GM19455 (cell line): ENCODE data around the gene ENTHD1.

ENCODE experiments used
- ATAC-seq: cut with Tn5 transposase; IDR thresholded peaks from one replicate; pipeline ENCODE4 v1.9.1; 2021; ENCODE audit not compliant: unreplicated experiment

Gene ENTHD1

DNA sequence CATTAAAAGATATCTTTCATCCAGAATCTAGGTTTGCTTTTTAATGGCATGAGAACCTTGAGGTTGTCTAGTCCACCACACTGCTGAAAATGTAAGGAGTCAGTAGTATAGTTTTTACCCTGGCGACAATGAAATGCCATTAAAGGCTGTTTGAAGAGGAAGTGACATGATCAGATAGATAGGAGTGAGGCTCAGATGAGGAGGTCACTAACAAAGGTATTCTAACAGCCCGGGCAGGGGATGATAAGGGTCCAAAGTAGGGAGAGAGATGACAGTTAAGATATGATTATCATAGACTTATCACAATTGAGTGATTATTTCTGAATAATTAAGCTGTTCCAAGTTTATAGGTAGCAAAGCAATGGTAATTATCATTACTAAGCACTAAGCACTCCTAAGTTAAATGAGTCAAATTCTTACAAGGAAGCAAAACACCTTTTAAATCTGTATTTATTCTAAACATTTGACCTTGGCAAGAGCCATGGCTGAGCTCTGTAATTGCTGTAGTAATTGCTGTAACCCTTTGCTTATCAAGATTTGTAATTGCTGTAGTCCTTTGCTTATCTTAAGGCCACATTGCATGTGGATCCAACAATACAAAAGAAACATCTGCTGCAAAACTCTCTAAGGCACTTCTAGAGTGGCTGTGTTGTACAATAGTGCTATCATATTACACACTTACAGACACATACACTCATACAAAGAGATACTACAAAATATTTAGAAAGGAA is 92.6 kb downstream of the ENTHD1 start:
- ATAC-seq, result no peak

DNA sequence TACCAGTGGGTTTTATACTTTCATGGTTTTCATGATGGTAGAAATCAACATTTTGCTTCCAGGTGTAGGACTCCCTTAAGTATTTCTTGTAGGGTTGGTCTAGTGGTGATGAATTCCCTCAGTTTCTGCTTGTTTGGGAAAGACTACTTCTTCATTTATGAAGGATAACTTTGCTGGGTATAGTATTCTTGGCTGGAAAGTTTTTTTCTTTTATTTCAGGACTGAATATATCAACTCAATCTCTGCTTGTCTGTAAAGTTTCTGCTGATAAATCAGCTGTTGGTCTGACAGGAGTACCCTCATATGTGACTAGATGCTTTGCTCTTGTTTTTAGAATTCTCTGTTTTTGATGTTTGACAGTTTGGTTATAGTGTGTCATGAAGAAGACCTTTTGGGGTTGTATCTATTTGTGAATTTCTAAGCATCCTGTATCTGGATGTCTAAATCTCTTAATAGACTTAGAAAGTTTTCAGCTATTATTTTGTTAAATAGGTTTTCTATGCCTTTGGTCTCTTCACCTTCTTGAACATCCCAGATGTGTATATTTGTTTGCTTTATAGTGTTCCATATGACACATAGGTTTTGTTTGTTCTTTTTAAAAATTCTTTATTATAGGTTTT is 95.9 kb downstream of the ENTHD1 start:
- ATAC-seq, result no peak

- no peak for ATAC-seq
Observed at GRCh38 chr22:39789788-39790187, 103.8 kb downstream of the ENTHD1 start.

DNA sequence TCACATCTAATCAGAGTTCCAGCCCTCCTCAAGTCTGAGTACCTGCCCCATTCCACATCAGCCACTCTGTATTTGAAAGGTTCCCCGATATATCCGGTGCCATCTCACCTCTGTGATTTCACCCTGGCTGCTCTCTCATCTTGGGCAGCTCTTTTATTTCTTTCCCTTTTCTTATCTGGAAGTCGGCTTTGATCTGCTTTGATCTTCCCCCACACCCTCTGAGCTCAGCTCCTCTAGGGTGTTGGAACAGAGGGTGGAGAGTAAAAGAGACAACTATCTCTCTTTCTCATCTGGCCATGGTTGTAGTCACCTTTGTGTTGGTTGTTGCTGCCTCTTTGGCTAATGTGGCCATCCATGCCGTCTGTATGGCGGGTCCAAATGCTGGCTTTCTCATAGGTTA is 108.3 kb downstream of the ENTHD1 start:
- no peak for ATAC-seq

DNA sequence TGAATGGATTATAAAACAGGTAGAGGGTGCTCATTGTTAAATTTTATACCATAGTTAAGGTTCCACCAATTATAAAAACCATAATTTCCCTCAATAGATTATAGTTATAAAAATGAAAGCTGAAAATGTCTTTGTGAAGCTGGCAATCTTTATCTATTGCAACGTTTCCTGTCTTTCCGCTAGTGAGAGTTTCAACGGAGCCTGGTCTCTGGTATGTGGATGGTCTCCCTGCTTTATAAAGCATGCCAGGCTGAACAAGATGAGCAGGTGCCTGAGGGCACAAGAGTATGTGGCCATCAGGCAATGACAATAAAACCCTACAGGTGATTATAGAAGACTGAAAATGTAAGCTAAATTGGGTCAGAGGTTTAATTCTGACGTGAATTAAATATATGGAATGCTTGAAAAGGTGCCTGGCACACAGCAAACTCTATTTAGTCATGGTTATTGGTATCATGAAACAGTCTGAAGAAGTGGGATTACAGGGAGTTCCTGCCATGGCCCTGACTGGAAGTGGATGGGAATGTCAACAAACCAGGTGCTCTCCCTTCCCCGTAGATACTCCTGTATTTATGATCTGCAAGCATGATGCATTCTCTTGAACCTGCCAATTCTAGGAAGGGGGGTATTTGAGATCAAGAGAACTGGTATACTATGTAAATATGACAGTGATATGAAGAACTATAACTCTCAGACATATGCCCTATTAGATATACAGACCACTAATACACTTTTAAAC is 115.7 kb downstream of the ENTHD1 start:
- no peak for ATAC-seq

DNA sequence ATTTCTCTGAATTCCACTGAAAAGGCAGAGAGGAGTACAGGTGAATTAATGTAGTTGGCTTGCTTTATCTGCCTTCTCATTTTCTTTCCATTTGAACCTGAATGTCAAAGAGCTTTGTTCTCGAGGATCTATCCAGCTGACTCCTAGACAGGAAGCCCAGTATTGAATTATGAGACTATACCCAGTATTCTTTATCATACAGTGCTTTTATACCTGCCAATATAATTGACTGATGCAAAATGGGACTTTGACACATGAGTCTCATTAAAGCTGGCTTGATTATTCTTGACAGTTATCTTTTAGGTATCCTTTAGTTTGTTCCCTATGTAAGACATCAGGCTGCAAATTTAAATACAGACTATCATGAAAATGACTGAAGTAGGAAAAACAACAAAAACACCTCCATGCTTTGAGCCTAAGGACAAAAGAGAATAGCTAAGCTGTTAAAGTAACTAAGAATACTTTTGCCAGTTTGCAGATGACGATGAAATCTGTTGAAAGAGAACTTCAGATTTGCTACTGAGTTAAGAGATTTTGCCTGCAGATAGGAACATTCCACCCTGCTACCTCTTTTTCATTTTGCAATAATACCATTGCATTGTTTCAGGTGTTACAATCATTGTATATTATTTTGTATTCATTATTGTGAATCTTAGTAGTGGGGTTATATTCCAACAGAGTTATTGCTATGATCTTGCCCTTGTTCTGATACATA is 117.1 kb downstream of the ENTHD1 start:
- ATAC-seq, result no peak

DNA sequence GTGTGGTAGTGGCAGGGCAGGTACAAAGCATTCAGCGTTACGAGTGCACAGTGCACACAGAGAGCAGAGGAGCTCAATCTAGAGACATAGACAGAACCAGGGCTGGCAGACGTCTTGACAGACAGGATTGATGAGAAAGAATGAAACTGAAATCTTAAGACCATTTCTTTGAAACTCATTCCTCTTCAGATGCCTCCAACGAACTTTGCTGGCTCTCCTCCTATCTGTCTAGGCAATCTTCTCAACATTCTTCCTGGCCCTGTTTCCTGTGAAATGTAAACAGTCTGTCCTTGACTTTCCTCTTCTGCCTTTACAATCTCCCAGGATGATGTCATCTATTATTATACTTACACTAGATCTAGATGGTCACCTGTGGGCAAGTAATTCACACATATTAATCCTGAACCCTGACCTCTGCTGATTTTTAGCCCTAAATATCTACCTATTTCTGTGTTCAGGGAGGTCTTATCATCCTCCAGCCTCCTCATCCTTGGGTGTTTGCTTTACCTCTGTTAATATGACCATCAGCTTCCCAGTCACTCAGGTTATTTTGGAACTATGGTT is 119.5 kb downstream of the ENTHD1 start:
- no peak for ATAC-seq

GRCh38 chr22:39773503-39773902 is 120.1 kb downstream of the ENTHD1 start:
- ATAC-seq, result no peak

DNA sequence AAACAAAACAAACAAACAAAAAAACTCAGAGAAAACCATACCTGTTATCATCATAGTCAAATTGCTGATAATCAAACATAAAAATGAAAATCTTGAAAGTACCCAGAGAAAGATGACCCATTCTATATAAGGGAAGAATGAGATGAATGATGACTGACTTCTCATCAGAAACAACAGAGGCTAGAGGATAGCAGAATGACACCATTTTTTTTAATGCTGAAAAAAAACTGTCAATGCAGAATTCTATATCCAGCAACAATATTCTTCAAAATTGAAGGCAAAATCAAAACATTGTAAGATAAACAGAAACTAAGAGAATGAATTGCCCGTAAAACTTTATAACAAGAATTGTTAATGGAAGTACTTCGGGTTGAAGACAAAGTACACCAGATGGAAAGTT is 122.1 kb downstream of the ENTHD1 start:
- no peak for ATAC-seq

DNA sequence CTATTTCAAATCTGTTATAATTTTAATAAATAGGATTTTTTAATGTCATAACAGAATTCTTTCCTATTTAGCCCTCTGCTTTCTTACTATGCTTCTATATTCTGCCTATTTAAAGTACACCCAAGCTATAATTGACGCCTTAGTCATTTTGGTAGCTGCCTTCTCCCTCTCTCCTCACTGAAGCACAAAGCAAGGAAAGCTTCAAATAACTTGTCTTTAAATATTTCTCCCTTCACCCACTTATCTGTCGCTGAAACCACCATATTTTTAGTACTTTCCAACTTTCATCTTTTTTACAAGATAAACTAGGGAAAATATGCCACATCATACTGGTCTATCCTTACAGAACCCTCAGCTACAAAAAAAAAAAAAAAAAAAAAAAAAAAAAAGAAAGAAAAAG is 127.9 kb downstream of the ENTHD1 start:
- ATAC-seq, result no peak

GRCh38 chr22:39765046-39765445 is 128.5 kb downstream of the ENTHD1 start:
- ATAC-seq, result no peak

GRCh38 chr22:39763276-39763675 is 130.3 kb downstream of the ENTHD1 start:
- ATAC-seq, result no peak

DNA sequence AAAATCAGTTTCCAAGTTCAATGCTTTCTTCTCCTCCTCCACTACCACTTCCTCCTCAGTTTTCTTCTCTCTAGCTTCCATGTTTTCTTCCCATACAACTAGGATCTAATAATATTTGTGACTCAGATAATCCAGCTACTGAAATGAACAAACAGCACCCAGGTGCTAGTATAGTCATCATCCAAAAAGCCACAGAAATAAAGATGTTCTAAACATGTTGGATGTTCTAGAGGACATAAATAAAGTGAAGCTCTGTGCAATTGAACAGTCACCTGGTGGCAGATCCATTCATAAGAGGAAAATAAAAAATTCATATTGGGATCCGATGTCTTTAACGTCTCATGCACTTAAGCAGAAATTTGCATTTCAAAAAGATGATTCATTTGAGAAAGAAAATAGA is 142.8 kb downstream of the ENTHD1 start:
- no peak for ATAC-seq

DNA sequence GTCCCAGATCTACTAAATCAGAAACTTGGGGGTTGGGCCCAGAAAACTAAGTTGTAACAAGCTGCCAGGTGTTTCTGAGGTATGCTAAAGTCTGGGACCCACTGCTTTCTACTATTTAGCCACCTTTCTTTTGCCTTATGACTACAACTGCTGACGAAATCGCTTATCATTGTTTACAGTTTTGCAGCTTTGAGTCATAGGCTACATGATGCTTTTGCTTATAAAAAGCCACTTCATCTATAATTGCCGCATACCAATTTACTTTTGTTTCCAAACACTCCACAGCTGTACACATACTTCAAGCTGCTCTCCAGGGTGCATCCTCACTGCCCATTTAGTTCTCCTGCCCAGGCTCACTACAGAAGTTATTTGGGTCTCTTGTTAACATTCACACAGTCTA is 144.7 kb downstream of the ENTHD1 start:
- ATAC-seq, result no peak

GRCh38 chr22:39746600-39747262 is 146.8 kb downstream of the ENTHD1 start:
- no peak for ATAC-seq

- no peak for ATAC-seq
Observed at GRCh38 chr22:39745789-39746188, 147.8 kb downstream of the ENTHD1 start.

- ATAC-seq, result no peak
Observed at GRCh38 chr22:39744353-39744752, 149.2 kb downstream of the ENTHD1 start.

DNA sequence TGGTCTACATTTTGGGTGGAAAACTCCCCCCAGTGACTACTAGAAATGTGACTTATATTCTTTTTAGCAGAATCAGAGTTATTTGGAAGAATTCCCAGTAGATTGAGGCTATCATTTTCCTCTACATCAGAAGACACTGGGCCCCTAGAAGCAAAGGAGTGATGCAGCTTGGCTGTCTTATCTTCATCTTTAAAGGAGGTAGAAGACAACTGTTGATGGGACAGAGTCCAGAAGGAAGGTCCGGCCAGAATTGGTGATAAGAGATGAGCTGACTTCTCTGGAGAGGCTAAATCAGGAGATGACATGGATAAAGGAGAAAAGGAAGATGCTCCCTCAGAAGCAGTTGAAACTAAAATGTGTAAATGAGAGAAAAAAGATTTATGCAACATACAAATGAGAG is 149.6 kb downstream of the ENTHD1 start:
- ATAC-seq, result no peak

GRCh38 chr22:39739338-39740027 is 154.1 kb downstream of the ENTHD1 start:
- no peak for ATAC-seq

- ATAC-seq, result no peak
Observed at GRCh38 chr22:39738746-39739145, 154.8 kb downstream of the ENTHD1 start.
